HepG2 (cell line): ENCODE data around the gene SNRNP48. TPM values are rescaled to one million over a fixed set of nuclear protein-coding genes. Genes with fewer than 3 reads are reported as not detected.

ENCODE experiments used
- BHLHE40 ChIP-seq: IDR thresholded peaks from 2 replicates; pipeline ENCODE4 v1.6.1; 2011; ENCODE audit warnings: low read length, improper control_type of control experiment
- BRD4 ChIP-seq: sonication (generic); formaldehyde crosslinking; IDR thresholded peaks from 2 replicates; pipeline ENCODE4 v1.4.0; 2020; ENCODE audit warnings: missing genetic modification reagents
- NFYC ChIP-seq: IDR thresholded peaks from 2 replicates; pipeline ENCODE4 v1.6.1; 2016; ENCODE audit warnings: missing genetic modification reagents, missing compliant biosample characterization
- TGIF2 ChIP-seq: IDR thresholded peaks from 2 replicates; pipeline ENCODE4 v1.6.1; 2016; ENCODE audit warnings: control low read depth, missing compliant biosample characterization
- TSC22D2 ChIP-seq: sonication (generic); formaldehyde crosslinking; IDR thresholded peaks from 2 replicates; pipeline ENCODE4 v1.5.1; 2020; ENCODE audit warnings: missing genetic modification reagents, mild to moderate bottlenecking, borderline replicate concordance
- WIZ ChIP-seq: sonication (generic); formaldehyde crosslinking; IDR thresholded peaks from 2 replicates; pipeline ENCODE4 v1.5.1; 2020; ENCODE audit warnings: mild to moderate bottlenecking, missing genetic modification reagents
- ZBTB38 ChIP-seq: sonication (generic); formaldehyde crosslinking; IDR thresholded peaks from 2 replicates; pipeline ENCODE4 v1.5.1; 2020; ENCODE audit warnings: mild to moderate bottlenecking, missing genetic modification reagents
- ZNF432 ChIP-seq: sonication (generic); formaldehyde crosslinking; IDR thresholded peaks from 2 replicates; pipeline ENCODE4 v1.5.0; 2020; ENCODE audit warnings: missing genetic modification reagents, mild to moderate bottlenecking, borderline replicate concordance
- ZNF543 ChIP-seq: sonication (generic); formaldehyde crosslinking; IDR thresholded peaks from 2 replicates; pipeline ENCODE4 v1.4.0; 2020; ENCODE audit warnings: mild to moderate bottlenecking, missing genetic modification reagents
- ZNF549 ChIP-seq: sonication (generic); formaldehyde crosslinking; IDR thresholded peaks from 2 replicates; pipeline ENCODE4 v1.5.0; 2020; ENCODE audit warnings: missing genetic modification reagents
- ZNF678 ChIP-seq: sonication (generic); formaldehyde crosslinking; IDR thresholded peaks from 2 replicates; pipeline ENCODE4 v1.4.0; 2020; ENCODE audit warnings: mild to moderate bottlenecking, missing genetic modification reagents
- polyA plus RNA-seq, 8 experiments: library from polyadenylated mRNA; depleted of rRNA in 3 of 8; stranded (reverse) in 7 of 8; unstranded in 1 of 8; fragments of >200 nt; fragmentation: Illumina TruSeq in 4 of 8; extraction: Trizol in 4 of 8; gene quantifications; 2 replicates each; pipeline versions ENCODE4 v1.2.1 to v1.2.3, GENCODE V29; 2011 to 2016; ENCODE audit warnings: low read depth in 4 of 8, missing spikeins in 1 of 8, mixed read lengths in 1 of 8; ENCODE audit not compliant: insufficient read depth in 1 of 8
- total RNA-seq, 5 experiments: library from RNA; depleted of rRNA; stranded (reverse); fragments of >200 nt; fragmentation: Illumina TruSeq; extraction: Trizol; gene quantifications; 2 replicates each; pipeline ENCODE4 v1.2.3, GENCODE V29; 2016; ENCODE audit warnings: low read depth in 1 of 5
- TF ChIP-seq, protein P1 (sequence below): sonication (generic); formaldehyde crosslinking; IDR thresholded peaks from 2 replicates; pipeline ENCODE4 v1.9.0; 2021; ENCODE audit warnings: missing genetic modification reagents, borderline replicate concordance
- TF ChIP-seq, protein P2 (sequence below), 2 experiments: sonication (generic) in 1 of 2; formaldehyde crosslinking in 1 of 2; IDR thresholded peaks; 2 replicates each; pipeline versions ENCODE4 v1.6.1 to v1.9.0; 2014 to 2022; ENCODE audit warnings: antibody characterized with exemption in 1 of 2, borderline replicate concordance in 1 of 2, inconsistent platforms in 1 of 2, low read depth in 1 of 2, missing genetic modification reagents in 1 of 2
- TF ChIP-seq, protein P3 (sequence below): sonication (generic); formaldehyde crosslinking; IDR thresholded peaks from 2 replicates; pipeline ENCODE4 v1.4.0; 2020; ENCODE audit warnings: missing genetic modification reagents
- TF ChIP-seq, protein P4 (sequence below): IDR thresholded peaks from 2 replicates; pipeline ENCODE4 v1.6.1; 2016; ENCODE audit warnings: mild to moderate bottlenecking, missing biosample characterization, missing genetic modification reagents
- TF ChIP-seq, protein P5 (sequence below): sonication (generic); formaldehyde crosslinking; IDR thresholded peaks from 2 replicates; pipeline ENCODE4 v1.4.0; 2020; ENCODE audit warnings: mild to moderate bottlenecking, missing genetic modification reagents

Gene SNRNP48
- total and polyA plus RNA-seq, 2 of the 13 experiments (the other 11 are each of a cell fraction or from before 2014, with no cell fraction given) = 17.5 to 47.5 TPM

DNA sequence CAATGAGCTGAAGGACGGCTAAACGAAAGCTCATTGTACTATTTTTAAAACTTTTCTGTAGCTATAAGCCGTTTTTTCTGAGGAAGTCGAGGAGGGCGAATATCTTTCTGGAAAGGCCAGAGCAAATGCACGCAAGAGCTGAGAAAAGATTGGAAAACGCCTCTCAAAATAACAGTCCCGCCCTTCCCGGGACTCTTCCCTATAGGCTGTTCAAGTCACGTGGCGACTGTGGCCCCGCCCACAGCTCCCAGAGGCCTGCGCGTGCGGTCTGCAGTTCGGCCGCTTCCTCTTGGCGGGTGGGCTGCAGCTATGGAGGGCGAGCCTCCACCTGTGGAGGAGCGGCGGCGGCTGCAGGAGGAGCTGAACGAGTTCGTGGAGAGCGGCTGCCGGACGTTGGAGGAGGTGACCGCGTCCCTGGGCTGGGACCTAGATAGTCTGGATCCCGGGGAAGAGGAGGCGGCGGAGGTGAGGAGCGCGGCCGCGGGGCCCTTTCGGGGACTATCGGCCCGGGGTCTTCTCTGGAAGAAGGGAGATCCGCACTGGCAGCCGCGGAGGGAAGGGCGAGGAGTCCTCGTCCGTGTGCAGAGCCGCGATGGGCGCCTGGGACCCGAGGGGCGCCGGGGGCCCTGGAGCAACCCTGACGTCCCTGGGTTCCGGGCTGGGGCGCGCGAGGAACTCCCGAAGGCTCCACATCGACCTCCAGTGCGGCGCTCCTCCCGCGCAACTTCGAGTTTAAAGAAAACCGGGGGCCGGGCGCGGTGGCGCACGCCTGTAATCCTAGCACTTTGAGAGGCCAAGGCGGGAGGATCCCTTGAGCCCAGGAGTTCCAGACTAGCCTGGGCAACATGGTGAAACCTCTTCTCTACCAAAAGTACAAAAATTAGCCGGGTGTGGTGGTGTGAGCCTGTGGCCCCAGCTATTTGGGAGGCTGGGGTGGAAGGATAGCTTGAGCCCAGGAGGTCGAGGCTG is at the start of gene SNRNP48 (continued):
- TF ChIP-seq, protein P1, sequence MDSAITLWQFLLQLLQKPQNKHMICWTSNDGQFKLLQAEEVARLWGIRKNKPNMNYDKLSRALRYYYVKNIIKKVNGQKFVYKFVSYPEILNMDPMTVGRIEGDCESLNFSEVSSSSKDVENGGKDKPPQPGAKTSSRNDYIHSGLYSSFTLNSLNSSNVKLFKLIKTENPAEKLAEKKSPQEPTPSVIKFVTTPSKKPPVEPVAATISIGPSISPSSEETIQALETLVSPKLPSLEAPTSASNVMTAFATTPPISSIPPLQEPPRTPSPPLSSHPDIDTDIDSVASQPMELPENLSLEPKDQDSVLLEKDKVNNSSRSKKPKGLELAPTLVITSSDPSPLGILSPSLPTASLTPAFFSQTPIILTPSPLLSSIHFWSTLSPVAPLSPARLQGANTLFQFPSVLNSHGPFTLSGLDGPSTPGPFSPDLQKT (CRISPR knock-in tag) = no peak
- TF ChIP-seq ZNF678 (CRISPR knock-in tag) = peak; percentile 91; the same call in 1 of the 2 replicates
- peak; percentile 50; the same call in 1 of the 2 replicates for TF ChIP-seq TSC22D2 (CRISPR knock-in tag)
- no peak; the same call in 1 of the 2 replicates for TF ChIP-seq WIZ (CRISPR knock-in tag)
- TF ChIP-seq, protein P2, sequence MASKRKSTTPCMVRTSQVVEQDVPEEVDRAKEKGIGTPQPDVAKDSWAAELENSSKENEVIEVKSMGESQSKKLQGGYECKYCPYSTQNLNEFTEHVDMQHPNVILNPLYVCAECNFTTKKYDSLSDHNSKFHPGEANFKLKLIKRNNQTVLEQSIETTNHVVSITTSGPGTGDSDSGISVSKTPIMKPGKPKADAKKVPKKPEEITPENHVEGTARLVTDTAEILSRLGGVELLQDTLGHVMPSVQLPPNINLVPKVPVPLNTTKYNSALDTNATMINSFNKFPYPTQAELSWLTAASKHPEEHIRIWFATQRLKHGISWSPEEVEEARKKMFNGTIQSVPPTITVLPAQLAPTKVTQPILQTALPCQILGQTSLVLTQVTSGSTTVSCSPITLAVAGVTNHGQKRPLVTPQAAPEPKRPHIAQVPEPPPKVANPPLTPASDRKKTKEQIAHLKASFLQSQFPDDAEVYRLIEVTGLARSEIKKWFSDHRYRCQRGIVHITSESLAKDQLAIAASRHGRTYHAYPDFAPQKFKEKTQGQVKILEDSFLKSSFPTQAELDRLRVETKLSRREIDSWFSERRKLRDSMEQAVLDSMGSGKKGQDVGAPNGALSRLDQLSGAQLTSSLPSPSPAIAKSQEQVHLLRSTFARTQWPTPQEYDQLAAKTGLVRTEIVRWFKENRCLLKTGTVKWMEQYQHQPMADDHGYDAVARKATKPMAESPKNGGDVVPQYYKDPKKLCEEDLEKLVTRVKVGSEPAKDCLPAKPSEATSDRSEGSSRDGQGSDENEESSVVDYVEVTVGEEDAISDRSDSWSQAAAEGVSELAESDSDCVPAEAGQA (IDR thresholded peaks at IDR 0.05; ENCODE audit: low read depth) = no peak
- TF ChIP-seq, protein P2 (CRISPR knock-in tag; IDR thresholded peaks at IDR 0.05; ENCODE audit: borderline replicate concordance) = no peak
- TF ChIP-seq, protein P3, sequence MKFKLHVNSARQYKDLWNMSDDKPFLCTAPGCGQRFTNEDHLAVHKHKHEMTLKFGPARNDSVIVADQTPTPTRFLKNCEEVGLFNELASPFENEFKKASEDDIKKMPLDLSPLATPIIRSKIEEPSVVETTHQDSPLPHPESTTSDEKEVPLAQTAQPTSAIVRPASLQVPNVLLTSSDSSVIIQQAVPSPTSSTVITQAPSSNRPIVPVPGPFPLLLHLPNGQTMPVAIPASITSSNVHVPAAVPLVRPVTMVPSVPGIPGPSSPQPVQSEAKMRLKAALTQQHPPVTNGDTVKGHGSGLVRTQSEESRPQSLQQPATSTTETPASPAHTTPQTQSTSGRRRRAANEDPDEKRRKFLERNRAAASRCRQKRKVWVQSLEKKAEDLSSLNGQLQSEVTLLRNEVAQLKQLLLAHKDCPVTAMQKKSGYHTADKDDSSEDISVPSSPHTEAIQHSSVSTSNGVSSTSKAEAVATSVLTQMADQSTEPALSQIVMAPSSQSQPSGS (CRISPR knock-in tag) = 0 out of 2 replicates have a peak, but pooled peaks have one; percentile 40
- TF ChIP-seq TGIF2 (CRISPR knock-in tag) = no peak
- TF ChIP-seq, protein P4, sequence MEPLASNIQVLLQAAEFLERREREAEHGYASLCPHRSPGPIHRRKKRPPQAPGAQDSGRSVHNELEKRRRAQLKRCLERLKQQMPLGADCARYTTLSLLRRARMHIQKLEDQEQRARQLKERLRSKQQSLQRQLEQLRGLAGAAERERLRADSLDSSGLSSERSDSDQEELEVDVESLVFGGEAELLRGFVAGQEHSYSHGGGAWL (CRISPR knock-in tag) = peak; percentile 93
- no peak for TF ChIP-seq ZNF549 (CRISPR knock-in tag)
- TF ChIP-seq, protein P5, sequence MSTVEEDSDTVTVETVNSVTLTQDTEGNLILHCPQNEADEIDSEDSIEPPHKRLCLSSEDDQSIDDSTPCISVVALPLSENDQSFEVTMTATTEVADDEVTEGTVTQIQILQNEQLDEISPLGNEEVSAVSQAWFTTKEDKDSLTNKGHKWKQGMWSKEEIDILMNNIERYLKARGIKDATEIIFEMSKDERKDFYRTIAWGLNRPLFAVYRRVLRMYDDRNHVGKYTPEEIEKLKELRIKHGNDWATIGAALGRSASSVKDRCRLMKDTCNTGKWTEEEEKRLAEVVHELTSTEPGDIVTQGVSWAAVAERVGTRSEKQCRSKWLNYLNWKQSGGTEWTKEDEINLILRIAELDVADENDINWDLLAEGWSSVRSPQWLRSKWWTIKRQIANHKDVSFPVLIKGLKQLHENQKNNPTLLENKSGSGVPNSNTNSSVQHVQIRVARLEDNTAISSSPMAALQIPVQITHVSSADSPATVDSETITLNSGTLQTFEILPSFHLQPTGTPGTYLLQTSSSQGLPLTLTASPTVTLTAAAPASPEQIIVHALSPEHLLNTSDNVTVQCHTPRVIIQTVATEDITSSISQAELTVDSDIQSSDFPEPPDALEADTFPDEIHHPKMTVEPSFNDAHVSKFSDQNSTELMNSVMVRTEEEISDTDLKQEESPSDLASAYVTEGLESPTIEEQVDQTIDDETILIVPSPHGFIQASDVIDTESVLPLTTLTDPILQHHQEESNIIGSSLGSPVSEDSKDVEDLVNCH (CRISPR knock-in tag) = no peak; the same call in 1 of the 2 replicates
- no peak for TF ChIP-seq ZNF432 (CRISPR knock-in tag)
- peak; percentile 97 for TF ChIP-seq NFYC (CRISPR knock-in tag)
- TF ChIP-seq ZNF543 (CRISPR knock-in tag) = peak; percentile 85; the same call in 1 of the 2 replicates
- peak; percentile 82 for TF ChIP-seq ZBTB38
- peak; percentile 68 for TF ChIP-seq BHLHE40
- peak; percentile 59; the same call in 1 of the 2 replicates for TF ChIP-seq BRD4 (CRISPR knock-in tag)
